ENCODE results near the gene ARPC1B.
A peak's percentile ranks its signal among the peaks of the same experiment; 100 is the strongest.
"Not testable (repeated sequence)": the region's sequence is repeated elsewhere in the genome, so short reads cannot be mapped to it uniquely, and the experiment has no call there.

Gene ARPC1B

GRCh38 chr7:99373091-99374066, 1.2 kb upstream of the ARPC1B start:
- TF ChIP-seq, protein P1, sequence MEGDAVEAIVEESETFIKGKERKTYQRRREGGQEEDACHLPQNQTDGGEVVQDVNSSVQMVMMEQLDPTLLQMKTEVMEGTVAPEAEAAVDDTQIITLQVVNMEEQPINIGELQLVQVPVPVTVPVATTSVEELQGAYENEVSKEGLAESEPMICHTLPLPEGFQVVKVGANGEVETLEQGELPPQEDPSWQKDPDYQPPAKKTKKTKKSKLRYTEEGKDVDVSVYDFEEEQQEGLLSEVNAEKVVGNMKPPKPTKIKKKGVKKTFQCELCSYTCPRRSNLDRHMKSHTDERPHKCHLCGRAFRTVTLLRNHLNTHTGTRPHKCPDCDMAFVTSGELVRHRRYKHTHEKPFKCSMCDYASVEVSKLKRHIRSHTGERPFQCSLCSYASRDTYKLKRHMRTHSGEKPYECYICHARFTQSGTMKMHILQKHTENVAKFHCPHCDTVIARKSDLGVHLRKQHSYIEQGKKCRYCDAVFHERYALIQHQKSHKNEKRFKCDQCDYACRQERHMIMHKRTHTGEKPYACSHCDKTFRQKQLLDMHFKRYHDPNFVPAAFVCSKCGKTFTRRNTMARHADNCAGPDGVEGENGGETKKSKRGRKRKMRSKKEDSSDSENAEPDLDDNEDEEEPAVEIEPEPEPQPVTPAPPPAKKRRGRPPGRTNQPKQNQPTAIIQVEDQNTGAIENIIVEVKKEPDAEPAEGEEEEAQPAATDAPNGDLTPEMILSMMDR (conservative IDR thresholded peaks at IDR 0.05; ENCODE audit: low read length), result no peak
- TF ChIP-seq EZH2phosphoT487 (IDR thresholded peaks at IDR 0.05; ENCODE audit: borderline replicate concordance), result no peak
- peak overlapping the region; percentile 92 for H3K4me3 ChIP-seq (ENCODE audit: low read length, poor library complexity, severe bottlenecking)

GRCh38 chr7:99375070-99375807, 709 bp downstream of the ARPC1B start:
- TF ChIP-seq EZH2phosphoT487 (IDR thresholded peaks at IDR 0.05; ENCODE audit: borderline replicate concordance), result no peak
- TF ChIP-seq, protein P1 (conservative IDR thresholded peaks at IDR 0.05; ENCODE audit: low read length), result no peak
- Histone ChIP-seq H3K9me2 (replicated peaks; ENCODE audit: low read depth, low read length) (no peaks in the 10 kb centered on the region), H3K36me3 (ENCODE audit: insufficient read depth, low read length) (peaks cover 4% of the 10 kb centered on the region; the same call in 1 of the 2 replicates), H3K4me2 (ENCODE audit: low read depth, low read length, poor library complexity, severe bottlenecking) (peak overlapping the region; percentile 64), H3K27me3 (ENCODE audit: insufficient read depth, low read length, poor library complexity, severe bottlenecking) (no peaks in the 10 kb centered on the region), H2AFZ (ENCODE audit: low read length) (peak overlapping the region; percentile 99), H3K4me3 (ENCODE audit: low read length, poor library complexity, severe bottlenecking) (peak overlapping the region; percentile 92), H3K9me3 (ENCODE audit: insufficient read depth, low read depth, low read length) (no peaks in the 10 kb centered on the region), H3K4me1 (ENCODE audit: insufficient read depth, low read length, poor library complexity, severe bottlenecking) (peaks cover 21% of the 10 kb centered on the region), H3K9ac (ENCODE audit: low read depth, low read length, poor library complexity, severe bottlenecking) (peak overlapping the region; percentile 94), H3K79me2 (ENCODE audit: insufficient read depth, low read length) (peaks cover 50% of the 10 kb centered on the region), H4K20me1 (ENCODE audit: insufficient read depth, low read length, poor library complexity, severe bottlenecking) (peaks cover 20% of the 10 kb centered on the region), H3F3A (ENCODE audit: low read depth) (no peaks in the 10 kb centered on the region)

More at GRCh38 chr7:99373091-99374066, 1.2 kb upstream of the ARPC1B start:
- Histone ChIP-seq H3K27me3 (ENCODE audit: insufficient read depth, low read length, poor library complexity, severe bottlenecking) (no peaks in the 10 kb centered on the region), H4K20me1 (ENCODE audit: insufficient read depth, low read length, poor library complexity, severe bottlenecking) (peaks cover 20% of the 10 kb centered on the region), H3F3A (ENCODE audit: low read depth) (no peaks in the 10 kb centered on the region), H3K4me1 (ENCODE audit: insufficient read depth, low read length, poor library complexity, severe bottlenecking) (peaks cover 7% of the 10 kb centered on the region), H3K79me2 (ENCODE audit: insufficient read depth, low read length) (peaks cover 37% of the 10 kb centered on the region), H3K9me3 (ENCODE audit: insufficient read depth, low read depth, low read length) (no peaks in the 10 kb centered on the region), H3K4me2 (ENCODE audit: low read depth, low read length, poor library complexity, severe bottlenecking) (peak overlapping the region; percentile 64), H3K9me2 (replicated peaks; ENCODE audit: low read depth, low read length) (no peaks in the 10 kb centered on the region), H2AFZ (ENCODE audit: low read length) (peak overlapping the region; percentile 99), H3K36me3 (ENCODE audit: insufficient read depth, low read length) (peaks cover 4% of the 10 kb centered on the region; the same call in 1 of the 2 replicates), H3K9ac (ENCODE audit: low read depth, low read length, poor library complexity, severe bottlenecking) (peak overlapping the region; percentile 94)

- Histone ChIP-seq H2AFZ (ENCODE audit: low read length) (no peak overlapping the region), H3K9me2 (replicated peaks; ENCODE audit: low read depth, low read length) (no peaks in the 10 kb centered on the region), H3K9ac (ENCODE audit: low read depth, low read length, poor library complexity, severe bottlenecking) (peak overlapping the region; percentile 43), H3K4me2 (ENCODE audit: low read depth, low read length, poor library complexity, severe bottlenecking) (peak overlapping the region; percentile 62), H3F3A (ENCODE audit: low read depth) (no peaks in the 10 kb centered on the region), H3K9me3 (ENCODE audit: insufficient read depth, low read depth, low read length) (no peaks in the 10 kb centered on the region), H3K36me3 (ENCODE audit: insufficient read depth, low read length) (peaks cover 4% of the 10 kb centered on the region; the same call in 1 of the 2 replicates), H3K4me1 (ENCODE audit: insufficient read depth, low read length, poor library complexity, severe bottlenecking) (peaks cover 33% of the 10 kb centered on the region), H4K20me1 (ENCODE audit: insufficient read depth, low read length, poor library complexity, severe bottlenecking) (peaks cover 22% of the 10 kb centered on the region), H3K27me3 (ENCODE audit: insufficient read depth, low read length, poor library complexity, severe bottlenecking) (no peaks in the 10 kb centered on the region), H3K79me2 (ENCODE audit: insufficient read depth, low read length) (peaks cover 80% of the 10 kb centered on the region), H3K4me3 (ENCODE audit: low read length, poor library complexity, severe bottlenecking) (peak overlapping the region; percentile 55)
- TF ChIP-seq, protein P1 (conservative IDR thresholded peaks at IDR 0.05; ENCODE audit: low read length), result no peak
- no peak for TF ChIP-seq EZH2phosphoT487 (IDR thresholded peaks at IDR 0.05; ENCODE audit: borderline replicate concordance)
These were observed 4.6 kb downstream of the ARPC1B start for GRCh38 chr7:99379043-99379577.

DNA sequence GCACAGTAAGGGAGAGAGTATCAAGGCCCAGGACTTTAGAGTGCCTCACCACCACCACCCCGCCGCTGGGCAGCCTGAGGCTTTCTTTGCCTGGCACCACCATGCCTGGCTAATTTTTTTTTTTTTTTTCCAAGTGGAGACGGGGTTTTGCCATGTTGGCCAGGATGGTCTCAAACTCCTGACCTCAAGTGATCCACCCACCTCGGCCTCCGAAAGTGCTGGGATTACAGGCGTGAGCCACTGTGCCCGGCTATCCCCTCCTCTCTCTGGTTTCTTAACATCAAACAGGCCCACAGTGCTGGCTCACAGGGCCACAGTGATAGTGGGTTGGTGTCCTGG, 5.1 kb downstream of the ARPC1B start:
- peaks cover 33% of the 10 kb centered on the region for H3K4me1 ChIP-seq (ENCODE audit: insufficient read depth, low read length, poor library complexity, severe bottlenecking)
- H3K9me3 ChIP-seq (ENCODE audit: insufficient read depth, low read depth, low read length); H2AFZ ChIP-seq (ENCODE audit: low read length); H3F3A ChIP-seq (ENCODE audit: low read depth); H3K27me3 ChIP-seq (ENCODE audit: insufficient read depth, low read length, poor library complexity, severe bottlenecking); H3K9me2 ChIP-seq (replicated peaks; ENCODE audit: low read depth, low read length); H3K36me3 ChIP-seq (ENCODE audit: insufficient read depth, low read length): not testable (repeated sequence)
- peak overlapping the region; percentile 43 for H3K9ac ChIP-seq (ENCODE audit: low read depth, low read length, poor library complexity, severe bottlenecking)
- H4K20me1 ChIP-seq (ENCODE audit: insufficient read depth, low read length, poor library complexity, severe bottlenecking), result peaks cover 22% of the 10 kb centered on the region
- peak overlapping the region; percentile 62 for H3K4me2 ChIP-seq (ENCODE audit: low read depth, low read length, poor library complexity, severe bottlenecking)
- peak overlapping the region; percentile 55 for H3K4me3 ChIP-seq (ENCODE audit: low read length, poor library complexity, severe bottlenecking)
- H3K79me2 ChIP-seq (ENCODE audit: insufficient read depth, low read length), result peaks cover 81% of the 10 kb centered on the region
